ENCODE data around the gene NFIB. TPM values are rescaled to one million over a fixed set of nuclear protein-coding genes. Genes with fewer than 3 reads are reported as not detected.

The NFIB gene
- total and polyA plus RNA-seq, 2 experiments from 2014 or later: 15.2 to 27.3 TPM

- peak overlapping the region; percentile 84 for H3K4me3 ChIP-seq
- H2AFZ ChIP-seq: peak overlapping the region; percentile 19
- DNase-seq (ENCODE audit: low spot score): peak; percentile 28
- H3K27me3 ChIP-seq: peaks cover 12% of the 10 kb centered on the region
- peaks cover 2% of the 10 kb centered on the region for H3K4me1 ChIP-seq (ENCODE audit: insufficient read depth)
- peaks cover 12% of the 10 kb centered on the region for H4K20me1 ChIP-seq (ENCODE audit: insufficient read depth, poor library complexity, severe bottlenecking)
- TF ChIP-seq EZH2 (IDR thresholded peaks at IDR 0.05; ENCODE audit: borderline replicate concordance) (no peak), CTCF (IDR thresholded peaks at IDR 0.05; ENCODE audit: poor library complexity) (no peak)
- no peaks in the 10 kb centered on the region for H3K36me3 ChIP-seq (replicated peaks; ENCODE audit: insufficient read depth, low read depth)
- peak overlapping the region; percentile 97 for H3K27ac ChIP-seq
- 1% methylated on average over 32 of the region's 56 CpGs for WGBS (ENCODE audit: low lambda C conversion rate, missing lambda C conversion rate)
- no peaks in the 10 kb centered on the region for H3K9me2 ChIP-seq (replicated peaks; ENCODE audit: insufficient read depth)
- no peaks in the 10 kb centered on the region for H3K9me3 ChIP-seq (ENCODE audit: low read depth)
- H3K79me2 ChIP-seq: peaks cover 69% of the 10 kb centered on the region
- H3K4me2 ChIP-seq: peak overlapping the region; percentile 92
Observed at GRCh38 chr9:14312719-14313377, 1.1 kb downstream of the NFIB start.

- 18% methylated on average over 10 of the region's 10 CpGs for WGBS (ENCODE audit: low lambda C conversion rate, missing lambda C conversion rate)
- Histone ChIP-seq H3K4me3 (peak overlapping the region; percentile 84), H3K27ac (peak overlapping the region; percentile 97)
Observed at GRCh38 chr9:14311956-14312685, 1.8 kb downstream of the NFIB start.

GRCh38 chr9:14311171-14311949, 2.6 kb downstream of the NFIB start:
- peaks cover 72% of the 10 kb centered on the region for H3K79me2 ChIP-seq
- no peaks in the 10 kb centered on the region for H3K36me3 ChIP-seq (replicated peaks; ENCODE audit: insufficient read depth, low read depth)
- H3K4me1 ChIP-seq (ENCODE audit: insufficient read depth): peaks cover 10% of the 10 kb centered on the region
- no peak for DNase-seq (ENCODE audit: low spot score)
- H4K20me1 ChIP-seq (ENCODE audit: insufficient read depth, poor library complexity, severe bottlenecking): peaks cover 17% of the 10 kb centered on the region
- no peak overlapping the region for H3K27ac ChIP-seq
- H3K9me3 ChIP-seq (ENCODE audit: low read depth): no peaks in the 10 kb centered on the region
- 53% methylated on average over 2 of the region's 2 CpGs for WGBS (ENCODE audit: low lambda C conversion rate, missing lambda C conversion rate)
- H3K27me3 ChIP-seq: peaks cover 6% of the 10 kb centered on the region
- peak overlapping the region; percentile 92 for H3K4me2 ChIP-seq
- H3K9me2 ChIP-seq (replicated peaks; ENCODE audit: insufficient read depth): no peaks in the 10 kb centered on the region
- peak overlapping the region; percentile 84 for H3K4me3 ChIP-seq
- no peak for TF ChIP-seq EZH2phosphoT487 (IDR thresholded peaks at IDR 0.05; ENCODE audit: low read depth, severe bottlenecking, unreplicated experiment)
- no peak for TF ChIP-seq CTCF (IDR thresholded peaks at IDR 0.05; ENCODE audit: poor library complexity)
- TF ChIP-seq EZH2 (IDR thresholded peaks at IDR 0.05; ENCODE audit: borderline replicate concordance): no peak
- no peak overlapping the region for H2AFZ ChIP-seq

More at GRCh38 chr9:14311956-14312685, 1.8 kb downstream of the NFIB start:
- TF ChIP-seq CTCF (IDR thresholded peaks at IDR 0.05; ENCODE audit: poor library complexity): no peak
- TF ChIP-seq EZH2 (IDR thresholded peaks at IDR 0.05; ENCODE audit: borderline replicate concordance): no peak
- no peak for TF ChIP-seq EZH2phosphoT487 (IDR thresholded peaks at IDR 0.05; ENCODE audit: low read depth, severe bottlenecking, unreplicated experiment)
- Histone ChIP-seq H2AFZ (peak overlapping the region; percentile 19), H3K36me3 (replicated peaks; ENCODE audit: insufficient read depth, low read depth) (no peaks in the 10 kb centered on the region), H3K9me2 (replicated peaks; ENCODE audit: insufficient read depth) (no peaks in the 10 kb centered on the region), H3K9me3 (ENCODE audit: low read depth) (no peaks in the 10 kb centered on the region), H3K27me3 (peaks cover 11% of the 10 kb centered on the region), H4K20me1 (ENCODE audit: insufficient read depth, poor library complexity, severe bottlenecking) (peaks cover 17% of the 10 kb centered on the region), H3K4me2 (peak overlapping the region; percentile 92), H3K79me2 (peaks cover 69% of the 10 kb centered on the region), H3K4me1 (ENCODE audit: insufficient read depth) (peaks cover 9% of the 10 kb centered on the region)
- DNase-seq (ENCODE audit: low spot score): no peak

Data from hepatocyte (in vitro differentiated cells).